ENCODE measurements around the gene ACSL1. TPM values are rescaled to one million over a fixed set of nuclear protein-coding genes. Genes with fewer than 3 reads are reported as not detected.

ACSL1 gene
- total RNA-seq, 1 experiment from 2014 or later = 12.5 TPM

- Histone ChIP-seq H4K20me1 (ENCODE audit: insufficient read depth) (no peaks in the 10 kb centered on the region), H3K9ac (ENCODE audit: low read length) (no peak overlapping the region), H3K27me3 (ENCODE audit: insufficient read depth, low read length) (no peaks in the 10 kb centered on the region), H3K4me1 (ENCODE audit: control insufficient read depth in 1 of 2, insufficient read depth in 2 of 2, low read length in 2 of 2) (no peaks in the 10 kb centered on the region), H3K9me3 (ENCODE audit: control insufficient read depth in 1 of 2, insufficient read depth in 1 of 2, low read depth in 1 of 2, low read length in 2 of 2) (no peaks in the 10 kb centered on the region), H3K36me3 (ENCODE audit: control insufficient read depth in 1 of 2, insufficient read depth in 2 of 2, low read length in 2 of 2) (no peaks in the 10 kb centered on the region), H3K4me3 (replicated peaks in 1 of 2; ENCODE audit: low read depth in 1 of 2, low read length in 2 of 2) (no peak overlapping the region), H3K27ac (ENCODE audit: low read depth, low read length) (no peak overlapping the region), H3K9me2 (ENCODE audit: insufficient read depth) (no peaks in the 10 kb centered on the region), H3K79me2 (ENCODE audit: insufficient read depth, low read length) (no peaks in the 10 kb centered on the region), H2AFZ (ENCODE audit: low read depth, low read length, poor library complexity, severe bottlenecking) (no peak overlapping the region), H3K4me2 (ENCODE audit: low read length) (no peak overlapping the region)
- ATAC-seq (no peak), DNase-seq (ENCODE audit: low read depth, low spot score) (no peak)
- ChIA-PET POLR2A (no interaction called here), CTCF (no interaction called here), RAD21 (ENCODE audit: low non-redundant PET in 1 of 2, low total read pairs in 2 of 2, uncharacterized antibody in 2 of 2, unreplicated experiment in 2 of 2) (no interaction called here)
- BruUV-seq (replicated peaks) = no TSS peak
- intact Hi-C loops (cut with micrococcal nuclease) = no loop called here
- TF ChIP-seq FOSL1 (IDR thresholded peaks at IDR 0.05; ENCODE audit: low read depth) = no peak
- no peak for TF ChIP-seq TCF7L2 (IDR thresholded peaks at IDR 0.05; ENCODE audit: borderline replicate concordance, extremely low read depth, insufficient read depth, insufficient read length)
- no peak for TF ChIP-seq YY1 (IDR thresholded peaks at IDR 0.05; ENCODE audit: extremely low read depth, insufficient replicate concordance, low read depth, low read length)
- no peak for TF ChIP-seq SRF (IDR thresholded peaks at IDR 0.05; ENCODE audit: low read depth)
- TF ChIP-seq, protein P1, sequence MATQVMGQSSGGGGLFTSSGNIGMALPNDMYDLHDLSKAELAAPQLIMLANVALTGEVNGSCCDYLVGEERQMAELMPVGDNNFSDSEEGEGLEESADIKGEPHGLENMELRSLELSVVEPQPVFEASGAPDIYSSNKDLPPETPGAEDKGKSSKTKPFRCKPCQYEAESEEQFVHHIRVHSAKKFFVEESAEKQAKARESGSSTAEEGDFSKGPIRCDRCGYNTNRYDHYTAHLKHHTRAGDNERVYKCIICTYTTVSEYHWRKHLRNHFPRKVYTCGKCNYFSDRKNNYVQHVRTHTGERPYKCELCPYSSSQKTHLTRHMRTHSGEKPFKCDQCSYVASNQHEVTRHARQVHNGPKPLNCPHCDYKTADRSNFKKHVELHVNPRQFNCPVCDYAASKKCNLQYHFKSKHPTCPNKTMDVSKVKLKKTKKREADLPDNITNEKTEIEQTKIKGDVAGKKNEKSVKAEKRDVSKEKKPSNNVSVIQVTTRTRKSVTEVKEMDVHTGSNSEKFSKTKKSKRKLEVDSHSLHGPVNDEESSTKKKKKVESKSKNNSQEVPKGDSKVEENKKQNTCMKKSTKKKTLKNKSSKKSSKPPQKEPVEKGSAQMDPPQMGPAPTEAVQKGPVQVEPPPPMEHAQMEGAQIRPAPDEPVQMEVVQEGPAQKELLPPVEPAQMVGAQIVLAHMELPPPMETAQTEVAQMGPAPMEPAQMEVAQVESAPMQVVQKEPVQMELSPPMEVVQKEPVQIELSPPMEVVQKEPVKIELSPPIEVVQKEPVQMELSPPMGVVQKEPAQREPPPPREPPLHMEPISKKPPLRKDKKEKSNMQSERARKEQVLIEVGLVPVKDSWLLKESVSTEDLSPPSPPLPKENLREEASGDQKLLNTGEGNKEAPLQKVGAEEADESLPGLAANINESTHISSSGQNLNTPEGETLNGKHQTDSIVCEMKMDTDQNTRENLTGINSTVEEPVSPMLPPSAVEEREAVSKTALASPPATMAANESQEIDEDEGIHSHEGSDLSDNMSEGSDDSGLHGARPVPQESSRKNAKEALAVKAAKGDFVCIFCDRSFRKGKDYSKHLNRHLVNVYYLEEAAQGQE (IDR thresholded peaks at IDR 0.05; ENCODE audit: low read depth) = no peak
- no peak for TF ChIP-seq POLR2A (IDR thresholded peaks at IDR 0.05; ENCODE audit: borderline replicate concordance, extremely low read depth, insufficient read depth, insufficient read length)
- TF ChIP-seq, protein P2, sequence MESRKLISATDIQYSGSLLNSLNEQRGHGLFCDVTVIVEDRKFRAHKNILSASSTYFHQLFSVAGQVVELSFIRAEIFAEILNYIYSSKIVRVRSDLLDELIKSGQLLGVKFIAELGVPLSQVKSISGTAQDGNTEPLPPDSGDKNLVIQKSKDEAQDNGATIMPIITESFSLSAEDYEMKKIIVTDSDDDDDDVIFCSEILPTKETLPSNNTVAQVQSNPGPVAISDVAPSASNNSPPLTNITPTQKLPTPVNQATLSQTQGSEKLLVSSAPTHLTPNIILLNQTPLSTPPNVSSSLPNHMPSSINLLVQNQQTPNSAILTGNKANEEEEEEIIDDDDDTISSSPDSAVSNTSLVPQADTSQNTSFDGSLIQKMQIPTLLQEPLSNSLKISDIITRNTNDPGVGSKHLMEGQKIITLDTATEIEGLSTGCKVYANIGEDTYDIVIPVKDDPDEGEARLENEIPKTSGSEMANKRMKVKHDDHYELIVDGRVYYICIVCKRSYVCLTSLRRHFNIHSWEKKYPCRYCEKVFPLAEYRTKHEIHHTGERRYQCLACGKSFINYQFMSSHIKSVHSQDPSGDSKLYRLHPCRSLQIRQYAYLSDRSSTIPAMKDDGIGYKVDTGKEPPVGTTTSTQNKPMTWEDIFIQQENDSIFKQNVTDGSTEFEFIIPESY (IDR thresholded peaks at IDR 0.05; ENCODE audit: extremely low read depth, insufficient replicate concordance, low read length) = no peak
Measured at GRCh38 chr4:184870718-184871117, 45.0 kb upstream of the ACSL1 start.
